PC-3 (cell line): ENCODE results near the gene RIC8B. TPM values are rescaled to one million over a fixed set of nuclear protein-coding genes. Genes with fewer than 3 reads are reported as not detected.
A peak's percentile ranks its signal among the peaks of the same experiment; 100 is the strongest.

Source experiments
- ATAC-seq: fragments of 200-7000 bp; cut with Tn5 transposase; 2 replicates; pipeline ENCODE4 v1.9.1; 2020; ENCODE audit warnings: mild to moderate bottlenecking, moderate library complexity
- BruUV-seq: library from RNA; stranded (reverse); fragments of 400-500 nt; replicated peaks from 2 replicates; lab custom pipeline; 2021; lab: Mats Ljungman, UMichigan
- CTCF ChIA-PET: fragments of 300-600 bp; sonication (Branson Sonifier 250); formaldehyde crosslinking; loops from one replicate; lab custom pipeline; 2022; ENCODE audit warnings: antibody characterized with exemption; lab: Charles Lee
- POLR2A ChIA-PET: fragments of 300-600 bp; sonication (Branson Sonifier 250); formaldehyde crosslinking; loops from one replicate; lab custom pipeline; 2022; ENCODE audit warnings: antibody characterized with exemption; ENCODE audit not compliant: unreplicated experiment; lab: Charles Lee
- DNase-seq: peaks from one replicate; pipeline ENCODE4 v3.0.0-alpha.2; 2015
- H2AFZ ChIP-seq: fragments of 300-600 bp; sonication (generic); 2 replicates; pipeline ENCODE4 v1.6.0; 2016; ENCODE audit warnings: antibody characterized with exemption, low read length
- H3F3A ChIP-seq: fragments of 300-600 bp; sonication (generic); one replicate; pipeline ENCODE4 v1.6.0; 2017; ENCODE audit warnings: antibody characterized with exemption, low read length, control low read depth, mild to moderate bottlenecking; ENCODE audit not compliant: unreplicated experiment
- H3K27ac ChIP-seq: fragments of 300-600 bp; sonication (generic); 2 replicates; pipeline ENCODE4 v1.5.1; 2016; ENCODE audit warnings: mild to moderate bottlenecking, low read length
- H3K27me3 ChIP-seq: fragments of 300-600 bp; sonication (generic); 2 replicates; pipeline ENCODE4 v1.6.1; 2016; ENCODE audit warnings: low read length, mixed read lengths
- H3K36me3 ChIP-seq: fragments of 300-600 bp; sonication (generic); 2 replicates; pipeline ENCODE4 v1.6.1; 2016; ENCODE audit warnings: low read depth, mixed run types, low read length, mixed read lengths
- H3K4me1 ChIP-seq: fragments of 300-600 bp; sonication (generic); 2 replicates; pipeline ENCODE4 v1.5.1; 2016; ENCODE audit warnings: low read length; ENCODE audit not compliant: insufficient read depth
- H3K4me2 ChIP-seq: fragments of 300-600 bp; sonication (generic); 2 replicates; pipeline ENCODE4 v1.6.0; 2016; ENCODE audit warnings: low read length
- H3K4me3 ChIP-seq: fragments of 300-600 bp; sonication (generic); 2 replicates; pipeline ENCODE4 v1.5.1; 2016; ENCODE audit warnings: mild to moderate bottlenecking, low read length, mixed read lengths
- H3K79me2 ChIP-seq: fragments of 300-600 bp; sonication (generic); 2 replicates; pipeline ENCODE4 v1.6.1; 2017; ENCODE audit warnings: low read length, mixed read lengths
- H3K9ac ChIP-seq: fragments of 300-600 bp; sonication (generic); 2 replicates; pipeline ENCODE4 v1.6.0; 2016; ENCODE audit warnings: mild to moderate bottlenecking, low read length
- H3K9me2 ChIP-seq: fragments of 300-600 bp; sonication (generic); replicated peaks from 2 replicates; pipeline ENCODE4 v1.6.1; 2016; ENCODE audit warnings: mixed run types, low read length, mixed read lengths
- H3K9me3 ChIP-seq: fragments of 300-600 bp; sonication (generic); 2 replicates; pipeline ENCODE4 v1.6.1; 2016; ENCODE audit warnings: low read length, mixed read lengths
- H4K20me1 ChIP-seq: fragments of 300-600 bp; sonication (generic); 2 replicates; pipeline ENCODE4 v1.6.1; 2016; ENCODE audit warnings: low read length, mixed read lengths
- EZH2 ChIP-seq: fragments of 300-600 bp; sonication (generic); IDR thresholded peaks from one replicate; pipeline ENCODE4 v1.6.1; 2017; ENCODE audit warnings: antibody characterized with exemption, mild to moderate bottlenecking, low read length; ENCODE audit not compliant: unreplicated experiment
- EZH2phosphoT487 ChIP-seq: fragments of 300-600 bp; sonication (generic); IDR thresholded peaks from 2 replicates; pipeline ENCODE4 v1.6.1; 2018; ENCODE audit warnings: mild to moderate bottlenecking, antibody characterized with exemption, low read length, borderline replicate concordance
- intact Hi-C: fragments of 100-400 bp; cut with micrococcal nuclease; formaldehyde crosslinking; loops from 2 replicates; pipeline ENCODE4 v1.9.0; 2023
- total RNA-seq: library from RNA; depleted of rRNA; stranded (reverse); fragments of >200 nt; gene quantifications from 2 replicates; pipeline ENCODE4 v1.2.3, GENCODE V29; 2014
- TF ChIP-seq, protein P1 (sequence below): fragments of 300-600 bp; sonication (generic); conservative IDR thresholded peaks from 2 replicates; pipeline ENCODE4 v1.5.1; 2017; ENCODE audit warnings: antibody characterized with exemption, low read depth, mild to moderate bottlenecking, low read length

The RIC8B gene
- total RNA-seq, 1 experiment from 2014 or later = 8.6 TPM

- no peak for ATAC-seq
- no peaks in the 10 kb centered on the region for H3K79me2 ChIP-seq
- no peaks in the 10 kb centered on the region for H3F3A ChIP-seq
- H3K9me3 ChIP-seq = no peaks in the 10 kb centered on the region
- no peaks in the 10 kb centered on the region for H3K27me3 ChIP-seq
- H3K4me2 ChIP-seq = no peak overlapping the region
- intact Hi-C loops = no loop called here
- H3K4me1 ChIP-seq = peaks cover 13% of the 10 kb centered on the region
- ChIA-PET CTCF (no interaction called here), POLR2A (no interaction called here)
- no peaks in the 10 kb centered on the region for H4K20me1 ChIP-seq
- peaks cover 11% of the 10 kb centered on the region; the same call in 1 of the 2 replicates for H3K36me3 ChIP-seq
- no peak for DNase-seq
- H2AFZ ChIP-seq = no peak overlapping the region
- TF ChIP-seq EZH2phosphoT487 (no peak), EZH2 (no peak)
- TF ChIP-seq, protein P1, sequence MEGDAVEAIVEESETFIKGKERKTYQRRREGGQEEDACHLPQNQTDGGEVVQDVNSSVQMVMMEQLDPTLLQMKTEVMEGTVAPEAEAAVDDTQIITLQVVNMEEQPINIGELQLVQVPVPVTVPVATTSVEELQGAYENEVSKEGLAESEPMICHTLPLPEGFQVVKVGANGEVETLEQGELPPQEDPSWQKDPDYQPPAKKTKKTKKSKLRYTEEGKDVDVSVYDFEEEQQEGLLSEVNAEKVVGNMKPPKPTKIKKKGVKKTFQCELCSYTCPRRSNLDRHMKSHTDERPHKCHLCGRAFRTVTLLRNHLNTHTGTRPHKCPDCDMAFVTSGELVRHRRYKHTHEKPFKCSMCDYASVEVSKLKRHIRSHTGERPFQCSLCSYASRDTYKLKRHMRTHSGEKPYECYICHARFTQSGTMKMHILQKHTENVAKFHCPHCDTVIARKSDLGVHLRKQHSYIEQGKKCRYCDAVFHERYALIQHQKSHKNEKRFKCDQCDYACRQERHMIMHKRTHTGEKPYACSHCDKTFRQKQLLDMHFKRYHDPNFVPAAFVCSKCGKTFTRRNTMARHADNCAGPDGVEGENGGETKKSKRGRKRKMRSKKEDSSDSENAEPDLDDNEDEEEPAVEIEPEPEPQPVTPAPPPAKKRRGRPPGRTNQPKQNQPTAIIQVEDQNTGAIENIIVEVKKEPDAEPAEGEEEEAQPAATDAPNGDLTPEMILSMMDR = no peak
- H3K9me2 ChIP-seq = no peaks in the 10 kb centered on the region
- no TSS peak for BruUV-seq
- no peak overlapping the region for H3K27ac ChIP-seq
- no peak overlapping the region for H3K4me3 ChIP-seq
- no peak overlapping the region for H3K9ac ChIP-seq
These were observed 94.7 kb downstream of the RIC8B start for GRCh38 chr12:106868982-106869700.

DNA sequence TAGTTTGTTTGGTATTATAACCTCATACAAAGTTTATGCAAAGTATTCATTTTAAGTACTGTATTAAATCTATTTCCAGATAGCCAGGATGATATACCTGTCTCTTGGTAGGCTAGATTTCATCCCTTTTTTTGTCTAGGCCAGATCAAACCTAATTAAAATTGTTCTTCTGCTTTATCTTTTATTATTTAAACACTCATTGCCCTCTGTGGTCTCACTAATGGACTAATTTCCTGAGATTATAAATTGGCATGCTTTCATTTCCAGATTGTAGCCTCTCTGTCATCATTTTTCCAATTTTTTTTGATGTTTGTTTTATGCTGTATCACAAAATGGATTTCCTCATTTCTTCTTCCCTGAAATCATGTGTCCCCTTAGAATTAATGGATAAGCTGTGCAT is 95.6 kb downstream of the RIC8B start:
- no peaks in the 10 kb centered on the region for H3K27me3 ChIP-seq
- H2AFZ ChIP-seq = no peak overlapping the region
- BruUV-seq = no TSS peak
- no peaks in the 10 kb centered on the region for H3F3A ChIP-seq
- H3K9me3 ChIP-seq = no peaks in the 10 kb centered on the region
- ATAC-seq (no peak), DNase-seq (no peak)
- CTCF ChIA-PET = no interaction called here
- no peak overlapping the region for H3K9ac ChIP-seq
- no peaks in the 10 kb centered on the region for H3K9me2 ChIP-seq
- no peaks in the 10 kb centered on the region for H4K20me1 ChIP-seq
- H3K27ac ChIP-seq = no peak overlapping the region
- TF ChIP-seq, protein P1 = no peak
- TF ChIP-seq EZH2phosphoT487 = no peak
- TF ChIP-seq EZH2 = no peak
- H3K4me2 ChIP-seq = no peak overlapping the region
- intact Hi-C loops = no loop called here
- peaks cover 13% of the 10 kb centered on the region for H3K4me1 ChIP-seq
- POLR2A ChIA-PET = no interaction called here
- peaks cover 11% of the 10 kb centered on the region; the same call in 1 of the 2 replicates for H3K36me3 ChIP-seq
- H3K4me3 ChIP-seq = no peak overlapping the region
- H3K79me2 ChIP-seq = no peaks in the 10 kb centered on the region

DNA sequence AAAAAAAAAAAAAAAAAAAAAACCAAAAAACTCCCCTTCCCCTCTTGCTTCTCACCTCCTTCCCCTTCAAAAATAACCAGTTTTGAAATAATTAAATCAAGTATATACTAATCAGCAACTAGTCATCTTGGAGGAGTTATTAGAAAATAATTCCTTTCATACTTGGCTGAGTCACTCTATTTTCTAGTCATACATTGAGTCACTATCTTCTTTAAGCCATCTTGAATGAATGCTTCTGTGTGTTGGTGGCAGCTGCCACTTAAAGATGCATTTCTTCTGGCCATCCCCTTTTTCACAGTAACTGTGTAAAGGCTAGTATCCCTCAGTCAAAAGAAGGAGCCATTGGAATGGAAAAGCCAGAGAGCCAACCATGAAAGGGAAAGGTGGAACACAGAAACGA is 97.0 kb downstream of the RIC8B start:
- Histone ChIP-seq H3K4me1 (peaks cover 13% of the 10 kb centered on the region), H3K36me3 (peaks cover 11% of the 10 kb centered on the region; the same call in 1 of the 2 replicates), H3K27me3 (no peaks in the 10 kb centered on the region), H3K79me2 (no peaks in the 10 kb centered on the region), H3K4me3 (no peak overlapping the region), H2AFZ (no peak overlapping the region), H3K9me3 (no peaks in the 10 kb centered on the region), H4K20me1 (no peaks in the 10 kb centered on the region), H3F3A (no peaks in the 10 kb centered on the region), H3K9me2 (no peaks in the 10 kb centered on the region), H3K27ac (no peak overlapping the region), H3K9ac (no peak overlapping the region), H3K4me2 (no peak overlapping the region)
- BruUV-seq = no TSS peak
- ATAC-seq = peak; percentile 74
- intact Hi-C loops = no loop called here
- ChIA-PET CTCF (interaction anchor here (0.7 kb wide), 1 partner anchor 29 kb away, joined by 3 read pairs; no protein-coding TSS in a partner anchor), POLR2A (interaction anchor here (0.6 kb wide), 1 partner anchor 32 kb away, joined by 6 read pairs; no protein-coding TSS in a partner anchor)
- peak; percentile 80 for DNase-seq
- TF ChIP-seq EZH2phosphoT487 (no peak), EZH2 (no peak)
- TF ChIP-seq, protein P1 = no peak
